HFF-Myc (cell line): ENCODE results near the gene ATF6.

Source experiments
- DNase-seq: peaks from one replicate; pipeline ENCODE4 v3.0.0-alpha.2; 2011; ENCODE audit warnings: low read depth; ENCODE audit errors: extremely low read depth
- H3K4me3 ChIP-seq: replicated peaks from 2 replicates; pipeline ENCODE4 v1.5.1; 2011; ENCODE audit warnings: low read depth, mild to moderate bottlenecking, control low read depth, low read length
- CTCF ChIP-seq: IDR thresholded peaks from 2 replicates; pipeline ENCODE4 v1.5.1; 2012; ENCODE audit warnings: mild to moderate bottlenecking, low read depth, low read length, control low read depth; ENCODE audit errors: missing control alignments

ATF6 gene

DNA sequence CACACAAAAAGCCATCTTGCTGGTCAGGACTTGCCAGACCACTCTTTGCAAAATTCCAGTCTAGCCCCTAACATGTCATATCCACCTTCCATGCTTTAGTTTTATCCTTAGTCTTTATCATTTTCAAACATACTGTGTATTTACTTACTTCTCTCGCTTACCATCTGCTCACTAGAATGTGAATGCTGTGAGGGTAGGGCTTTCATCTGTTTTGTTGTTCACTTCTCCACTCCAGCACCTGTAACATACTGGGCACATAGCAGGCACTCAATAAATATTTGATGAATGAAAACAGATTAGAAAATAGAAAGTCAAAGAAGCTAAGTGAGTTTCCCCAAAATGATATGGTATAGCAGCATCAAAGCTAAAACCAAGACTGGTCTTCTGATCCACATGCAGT is 177.6 kb downstream of the ATF6 start:
- DNase-seq = no peak
- no peak overlapping the region for H3K4me3 ChIP-seq
- TF ChIP-seq CTCF = no peak

DNA sequence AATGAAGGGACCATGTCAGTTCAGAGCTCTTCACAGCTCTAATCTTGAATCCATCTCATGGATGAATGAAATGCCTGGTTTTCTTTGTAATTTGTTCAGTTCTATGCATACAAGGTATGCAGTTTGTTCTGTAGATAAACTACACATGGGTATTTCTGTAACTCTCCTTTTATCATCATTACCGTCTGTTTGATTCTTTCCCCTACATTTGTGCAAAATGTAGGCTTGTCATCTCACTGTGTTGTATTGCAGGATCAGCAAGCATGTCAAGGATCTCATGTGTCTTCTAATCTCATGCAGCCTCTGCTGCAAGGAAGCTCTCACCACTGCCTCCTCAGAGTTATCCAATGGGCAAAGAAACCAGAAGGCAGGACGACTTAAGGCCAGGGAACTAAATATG is 178.3 kb downstream of the ATF6 start:
- TF ChIP-seq CTCF = no peak
- no peak for DNase-seq
- no peak overlapping the region for H3K4me3 ChIP-seq

- H3K4me3 ChIP-seq = no peak overlapping the region
- TF ChIP-seq CTCF = no peak
- no peak for DNase-seq
Observed at GRCh38 chr1:161945306-161946060, 179.4 kb downstream of the ATF6 start.

DNA sequence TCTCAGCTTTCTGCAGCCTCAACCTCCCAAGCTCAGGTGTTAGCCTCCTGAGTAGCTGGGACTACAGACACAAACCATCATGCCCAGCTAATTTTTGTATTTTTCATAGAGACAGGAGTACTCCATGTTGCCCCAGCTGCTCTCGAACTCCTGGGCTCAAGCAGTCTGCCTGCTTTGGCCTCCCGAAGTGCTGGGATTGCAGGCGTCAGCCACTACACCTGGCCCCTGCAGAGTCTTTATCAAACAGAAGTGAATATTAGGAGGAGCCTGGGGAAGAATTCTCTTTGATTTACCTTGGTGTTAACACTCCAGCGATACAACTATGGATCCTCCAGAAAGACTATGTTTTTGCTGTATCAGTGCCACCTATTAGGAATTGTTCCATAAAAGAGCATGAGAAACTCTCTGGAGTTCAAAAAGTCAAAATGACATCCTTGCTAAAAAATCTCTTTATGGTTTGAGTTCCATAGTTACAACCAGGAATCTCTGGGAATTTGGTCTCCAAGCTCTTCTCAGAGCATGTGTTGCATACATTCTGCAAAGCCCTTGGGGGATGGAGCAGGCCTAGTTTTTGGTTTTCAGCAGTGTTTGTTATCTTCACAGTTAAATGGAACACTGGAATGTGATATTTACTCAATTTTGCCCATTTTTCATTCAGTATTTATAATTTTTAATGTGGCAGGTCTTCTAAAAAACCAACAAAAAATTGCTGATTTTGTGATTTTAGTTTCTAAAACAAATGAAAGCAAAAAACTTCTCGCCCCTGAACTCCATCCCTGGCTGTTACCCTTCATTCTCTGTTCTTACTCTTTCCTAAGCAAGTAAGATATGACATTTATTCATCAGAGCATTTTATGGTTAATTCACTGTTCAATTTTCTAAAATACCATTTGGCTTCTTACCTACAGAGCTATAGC is 180.2 kb downstream of the ATF6 start:
- no peak for DNase-seq
- H3K4me3 ChIP-seq = no peak overlapping the region
- no peak for TF ChIP-seq CTCF

DNA sequence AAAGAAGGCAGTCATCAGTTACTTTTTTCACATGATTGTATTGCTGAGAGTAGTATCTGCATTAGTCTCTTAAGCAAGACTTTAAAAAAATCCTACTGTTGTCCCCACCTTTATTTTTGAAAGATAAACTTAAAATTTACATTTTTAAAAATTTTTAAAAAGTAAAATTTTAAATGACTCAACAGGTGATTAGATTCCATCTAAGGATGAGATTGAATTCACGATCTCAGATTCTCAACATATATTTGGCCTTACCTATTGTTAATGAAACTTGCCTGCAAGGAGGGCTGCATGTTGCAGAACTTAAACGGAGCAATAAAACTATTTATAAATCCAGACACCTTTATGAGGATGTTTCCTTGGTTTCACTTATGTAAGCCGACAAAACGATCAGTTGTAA is 182.3 kb downstream of the ATF6 start:
- DNase-seq = no peak

DNA sequence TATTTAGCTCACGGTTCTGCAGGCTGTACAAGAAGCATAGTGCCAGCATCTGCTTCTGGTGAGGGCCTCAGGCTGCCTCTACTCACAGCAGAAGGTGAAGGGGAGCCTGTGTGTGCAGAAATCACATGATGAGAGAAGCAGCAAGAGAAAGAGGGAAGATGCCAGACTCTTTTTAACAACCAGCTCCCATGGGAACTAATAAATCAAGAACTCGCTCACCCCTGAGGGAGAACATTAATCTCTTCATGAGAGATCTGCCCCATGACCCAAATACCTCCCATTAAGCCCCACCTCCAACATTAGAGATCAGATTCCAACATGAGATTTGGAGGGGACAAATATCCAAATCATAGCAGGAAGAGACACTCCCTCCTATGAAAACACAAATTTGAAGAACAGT is 183.4 kb downstream of the ATF6 start:
- no peak for TF ChIP-seq CTCF
- no peak overlapping the region for H3K4me3 ChIP-seq
- no peak for DNase-seq

More for the DNA sequence above, 182.3 kb downstream of the ATF6 start:
- TF ChIP-seq CTCF = no peak
- no peak overlapping the region for H3K4me3 ChIP-seq
